GM19035 (cell line): Measurements from ENCODE around the gene ATPAF1.

Source experiments
- ATAC-seq: cut with Tn5 transposase; IDR thresholded peaks from one replicate; pipeline ENCODE4 v1.9.1; 2021; ENCODE audit not compliant: unreplicated experiment

The ATPAF1 gene

DNA sequence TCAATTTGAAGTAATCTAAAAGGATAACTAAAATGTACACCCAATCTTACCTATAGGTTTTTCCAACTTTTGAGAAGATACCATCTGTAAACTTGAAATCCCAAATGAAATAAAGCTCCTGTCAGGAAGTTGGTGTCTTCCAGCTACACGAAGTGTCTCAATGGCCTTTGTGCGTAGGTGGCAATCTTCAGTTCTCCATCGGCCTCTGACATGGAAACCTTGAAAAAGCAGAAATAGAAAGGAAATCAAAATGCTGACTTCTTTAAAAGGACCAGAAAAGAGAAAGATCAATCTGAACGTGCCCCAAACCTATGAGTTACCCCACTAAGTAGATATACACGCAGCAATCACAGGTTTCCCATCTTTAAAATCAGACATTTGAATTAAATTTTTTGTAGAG, 74.1 kb downstream of the ATPAF1 start:
- no peak for ATAC-seq

GRCh38 chr1:46592823-46593222, 75.3 kb downstream of the ATPAF1 start:
- no peak for ATAC-seq

- ATAC-seq: no peak
These were observed 78.6 kb downstream of the ATPAF1 start for GRCh38 chr1:46589529-46589928.

- ATAC-seq: no peak
These were observed 81.1 kb downstream of the ATPAF1 start for GRCh38 chr1:46587069-46587468.

DNA sequence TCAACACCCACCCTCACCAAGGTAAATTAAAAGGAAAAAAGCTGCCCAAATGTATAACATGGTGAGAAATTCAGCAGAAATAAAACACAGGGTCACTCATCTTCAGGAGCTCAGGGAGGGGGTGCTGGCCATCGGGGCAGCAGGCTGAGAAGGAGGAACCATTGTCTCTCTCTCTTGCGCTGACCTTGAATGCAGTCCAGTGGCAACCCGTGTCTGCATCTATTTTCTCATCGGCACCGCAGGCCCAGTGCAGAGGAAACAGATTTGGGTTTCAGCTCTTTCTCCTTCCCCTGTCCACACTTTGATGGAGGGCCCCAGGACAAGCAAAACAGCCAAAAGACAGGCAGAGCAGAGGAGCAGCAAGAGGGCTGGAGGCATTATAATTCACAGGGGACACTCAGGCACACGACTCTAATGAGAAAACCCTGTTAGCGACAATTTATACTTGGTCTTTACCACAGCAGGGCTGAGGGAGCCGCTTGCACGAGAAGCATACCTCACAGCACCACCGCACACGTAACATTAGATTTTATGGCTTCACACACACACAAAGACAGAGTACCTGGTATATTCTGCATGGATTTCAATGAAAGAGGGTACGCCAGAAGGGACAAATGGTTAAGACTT, 82.7 kb downstream of the ATPAF1 start:
- ATAC-seq: no peak

DNA sequence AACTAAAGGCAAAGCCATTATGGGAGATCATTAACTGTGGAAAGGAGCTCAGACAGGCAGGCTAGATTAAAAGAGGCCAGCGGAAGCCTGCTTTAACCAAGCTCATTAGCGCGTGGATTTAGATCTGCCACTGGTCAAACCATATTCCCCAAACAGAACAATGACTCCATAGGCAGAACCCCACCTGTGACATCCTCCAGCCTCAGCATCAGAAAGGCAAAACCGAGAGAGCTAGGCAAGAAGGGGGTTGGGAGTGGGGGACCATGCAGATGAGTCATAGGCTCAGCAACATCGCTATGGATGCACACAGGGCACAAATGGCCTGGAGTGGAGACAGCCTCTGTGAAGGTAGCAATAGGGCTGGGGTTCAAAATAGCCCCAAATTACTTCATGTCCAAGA, 84.7 kb downstream of the ATPAF1 start:
- no peak for ATAC-seq

DNA sequence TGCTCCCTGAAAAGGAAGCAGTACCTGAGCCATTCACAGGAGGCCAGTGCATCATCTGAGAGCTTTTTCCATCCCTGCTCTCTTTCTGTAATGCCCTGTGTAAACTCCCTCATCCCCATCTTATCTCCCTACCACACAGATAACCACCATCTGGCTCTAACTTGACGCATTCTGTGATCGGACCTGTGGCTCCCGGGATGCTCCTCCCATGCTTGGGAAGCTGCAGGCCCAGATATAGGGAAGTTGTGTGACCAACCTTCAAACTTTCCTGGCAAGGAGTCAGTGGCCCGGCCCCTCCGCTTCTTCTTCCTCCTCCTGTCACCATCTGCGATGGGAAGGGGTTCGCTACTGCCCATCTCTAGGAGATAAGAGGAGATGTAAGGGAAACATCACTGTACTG, 85.2 kb downstream of the ATPAF1 start:
- no peak for ATAC-seq
